Measurements from ENCODE around the gene FEM1B. TPM values are rescaled to one million over a fixed set of nuclear protein-coding genes. Genes with fewer than 3 reads are reported as not detected.
A peak's percentile ranks its signal among the peaks of the same experiment; 100 is the strongest.

The FEM1B gene
- total and polyA plus RNA-seq, 2 donors (not counting 1 experiment from before 2014, with no cell fraction given): 38.2 to 48.4 TPM

DNA sequence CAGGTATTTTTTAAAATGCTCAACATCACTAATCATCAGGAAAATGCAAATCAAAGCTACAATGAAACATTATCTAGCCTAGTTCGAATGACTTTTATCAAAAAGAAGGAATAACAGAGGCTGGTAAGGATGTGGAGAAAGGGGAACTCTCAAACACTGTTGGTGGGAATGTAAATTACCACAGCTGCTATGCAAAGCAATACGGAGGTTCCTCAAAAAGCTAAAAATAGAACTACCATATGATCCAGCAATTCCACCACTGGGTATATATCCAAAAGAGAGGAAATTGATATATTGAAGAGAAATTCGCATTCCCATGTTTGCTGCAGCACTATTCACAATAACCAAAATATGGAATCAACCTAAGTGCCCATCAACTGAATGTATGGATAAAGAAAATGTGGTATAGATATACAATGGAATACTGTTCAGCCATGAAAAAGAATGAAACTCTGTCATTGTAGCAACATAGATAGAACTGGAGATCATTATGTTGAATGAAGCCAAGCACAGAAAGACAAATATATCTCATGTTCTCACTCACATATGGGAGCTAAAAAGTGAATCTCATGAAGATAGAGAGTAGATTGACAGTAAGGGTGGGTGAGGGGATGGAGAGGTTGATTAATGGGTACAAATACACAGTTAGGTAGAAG lies 28.4 kb upstream of the FEM1B start:
- Histone ChIP-seq H3K79me2 (ENCODE audit: control insufficient read depth, insufficient read depth, low read length) (no peaks in the 10 kb centered on the region), H3K4me1 (ENCODE audit: control insufficient read depth, extremely low read depth, insufficient read depth, low read length) (no peaks in the 10 kb centered on the region), H3K9me3 (ENCODE audit: control insufficient read depth, insufficient read depth, low read depth, low read length) (no peaks in the 10 kb centered on the region), H3K4me2 (ENCODE audit: extremely low read depth, insufficient read depth, low read length) (no peak overlapping the region), H3K27me3 (ENCODE audit: control insufficient read depth, insufficient read depth, low read length) (no peaks in the 10 kb centered on the region), H3K9ac (ENCODE audit: insufficient read depth, low read length) (no peak overlapping the region), H2AFZ (ENCODE audit: low read length) (no peak overlapping the region), H3K27ac (ENCODE audit: insufficient read depth, low read length) (no peak overlapping the region), H3K36me3 (ENCODE audit: control insufficient read depth, insufficient read depth, low read length) (no peaks in the 10 kb centered on the region), H4K20me1 (ENCODE audit: control insufficient read depth, extremely low read depth, insufficient read depth, low read length) (no peaks in the 10 kb centered on the region), H3K4me3 (replicated peaks in 1 of 4; ENCODE audit: control extremely low read depth in 1 of 4, insufficient read depth in 1 of 4, low read depth in 3 of 4, low read length in 4 of 4) (no peak overlapping the region)
- TF ChIP-seq, protein P1, sequence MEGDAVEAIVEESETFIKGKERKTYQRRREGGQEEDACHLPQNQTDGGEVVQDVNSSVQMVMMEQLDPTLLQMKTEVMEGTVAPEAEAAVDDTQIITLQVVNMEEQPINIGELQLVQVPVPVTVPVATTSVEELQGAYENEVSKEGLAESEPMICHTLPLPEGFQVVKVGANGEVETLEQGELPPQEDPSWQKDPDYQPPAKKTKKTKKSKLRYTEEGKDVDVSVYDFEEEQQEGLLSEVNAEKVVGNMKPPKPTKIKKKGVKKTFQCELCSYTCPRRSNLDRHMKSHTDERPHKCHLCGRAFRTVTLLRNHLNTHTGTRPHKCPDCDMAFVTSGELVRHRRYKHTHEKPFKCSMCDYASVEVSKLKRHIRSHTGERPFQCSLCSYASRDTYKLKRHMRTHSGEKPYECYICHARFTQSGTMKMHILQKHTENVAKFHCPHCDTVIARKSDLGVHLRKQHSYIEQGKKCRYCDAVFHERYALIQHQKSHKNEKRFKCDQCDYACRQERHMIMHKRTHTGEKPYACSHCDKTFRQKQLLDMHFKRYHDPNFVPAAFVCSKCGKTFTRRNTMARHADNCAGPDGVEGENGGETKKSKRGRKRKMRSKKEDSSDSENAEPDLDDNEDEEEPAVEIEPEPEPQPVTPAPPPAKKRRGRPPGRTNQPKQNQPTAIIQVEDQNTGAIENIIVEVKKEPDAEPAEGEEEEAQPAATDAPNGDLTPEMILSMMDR (conservative IDR thresholded peaks at IDR 0.05 in 1 of 2, IDR thresholded peaks at IDR 0.05 in 1 of 2; ENCODE audit: low read depth in 1 of 2, low read length in 2 of 2): no peak
- no peak for TF ChIP-seq EZH2 (IDR thresholded peaks at IDR 0.05; ENCODE audit: low read length, missing control alignments)
- DNase-seq (ENCODE audit: low read depth in 2 of 2): no peak

DNA sequence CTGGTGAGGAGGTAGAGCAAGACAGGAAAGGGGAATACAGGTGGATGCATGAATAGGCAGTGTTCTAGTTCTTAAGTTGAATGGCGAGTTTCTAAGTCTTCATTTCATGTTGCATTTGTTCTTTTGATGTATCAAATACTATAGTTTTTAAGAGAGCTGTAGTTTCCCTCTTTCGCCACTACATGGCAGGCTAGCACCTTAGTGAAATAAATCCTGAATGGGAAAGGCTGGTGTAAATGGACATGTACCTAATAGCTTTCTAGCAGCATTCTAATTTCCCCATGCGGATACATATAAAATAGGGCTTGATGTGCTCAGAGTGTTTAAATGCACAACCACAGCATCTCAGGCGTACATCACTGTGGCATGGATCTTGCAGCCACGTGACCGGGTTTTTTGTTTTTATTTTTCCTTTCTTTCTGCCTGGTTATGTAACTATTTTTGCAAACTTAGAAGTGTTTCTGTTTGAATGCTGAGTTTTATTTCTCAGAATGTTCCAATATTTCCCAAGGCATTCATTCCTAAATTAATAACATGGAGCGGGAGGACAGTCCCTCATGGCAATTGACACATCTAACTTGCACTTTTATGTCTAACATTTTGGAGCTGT lies 24.5 kb upstream of the FEM1B start:
- H3K9ac ChIP-seq (ENCODE audit: insufficient read depth, low read length): no peak overlapping the region
- no peaks in the 10 kb centered on the region for H3K27me3 ChIP-seq (ENCODE audit: control insufficient read depth, insufficient read depth, low read length)
- no peaks in the 10 kb centered on the region for H4K20me1 ChIP-seq (ENCODE audit: control insufficient read depth, extremely low read depth, insufficient read depth, low read length)
- H2AFZ ChIP-seq (ENCODE audit: low read length): no peak overlapping the region
- peaks cover 2% of the 10 kb centered on the region for H3K4me1 ChIP-seq (ENCODE audit: control insufficient read depth, extremely low read depth, insufficient read depth, low read length)
- H3K4me2 ChIP-seq (ENCODE audit: extremely low read depth, insufficient read depth, low read length): no peak overlapping the region
- TF ChIP-seq EZH2 (IDR thresholded peaks at IDR 0.05; ENCODE audit: low read length, missing control alignments): no peak
- TF ChIP-seq, protein P1 (conservative IDR thresholded peaks at IDR 0.05 in 1 of 2, IDR thresholded peaks at IDR 0.05 in 1 of 2; ENCODE audit: low read depth in 1 of 2, low read length in 2 of 2): peak; percentile 79 to 93
- no peaks in the 10 kb centered on the region for H3K9me3 ChIP-seq (ENCODE audit: control insufficient read depth, insufficient read depth, low read depth, low read length)
- H3K36me3 ChIP-seq (ENCODE audit: control insufficient read depth, insufficient read depth, low read length): no peaks in the 10 kb centered on the region
- no peak overlapping the region for H3K4me3 ChIP-seq (replicated peaks in 1 of 4; ENCODE audit: control extremely low read depth in 1 of 4, insufficient read depth in 1 of 4, low read depth in 3 of 4, low read length in 4 of 4)
- DNase-seq (ENCODE audit: low read depth in 2 of 2): peak; percentile 76 to 88
- H3K27ac ChIP-seq (ENCODE audit: insufficient read depth, low read length): no peak overlapping the region
- H3K79me2 ChIP-seq (ENCODE audit: control insufficient read depth, insufficient read depth, low read length): no peaks in the 10 kb centered on the region

DNA sequence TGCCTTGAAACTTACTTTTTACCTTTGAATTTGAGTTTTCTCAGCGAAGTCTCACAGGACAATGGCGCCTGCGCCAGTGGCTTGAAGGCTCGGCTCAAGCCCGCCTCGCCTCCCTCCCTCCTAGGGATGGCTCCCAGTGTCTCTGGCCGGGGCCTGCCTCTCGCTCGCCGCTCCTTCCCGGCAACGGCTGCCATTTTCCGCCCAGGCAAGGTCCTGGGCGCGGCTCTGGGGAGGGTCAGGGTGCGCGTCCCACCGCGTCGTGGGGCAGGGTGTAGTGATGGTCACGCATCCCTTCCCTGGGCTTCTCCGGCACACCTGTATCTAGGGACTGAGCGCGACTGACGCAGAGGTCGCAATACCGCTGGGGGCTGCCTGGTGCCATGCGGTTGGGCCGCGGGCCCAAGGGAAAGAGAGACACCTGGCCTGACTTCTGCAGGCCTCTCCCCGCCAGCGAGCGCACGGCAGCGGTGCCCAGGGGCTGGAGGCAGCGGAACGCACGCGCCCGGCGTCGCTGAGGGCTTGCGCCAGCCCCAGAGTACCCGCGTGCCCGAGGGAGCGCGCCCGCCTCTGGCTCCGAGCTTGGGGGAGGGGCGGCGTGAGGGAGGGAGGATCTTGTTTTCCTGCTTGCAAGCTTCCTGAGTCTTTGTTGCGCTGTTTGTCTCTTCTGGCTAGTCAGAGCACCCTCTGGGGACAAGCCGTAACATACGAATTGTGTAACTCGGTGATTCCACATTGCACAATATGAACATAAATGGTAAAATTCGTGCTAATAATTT lies 20.7 kb upstream of the FEM1B start:
- H3K27me3 ChIP-seq (ENCODE audit: control insufficient read depth, insufficient read depth, low read length): no peaks in the 10 kb centered on the region
- H3K36me3 ChIP-seq (ENCODE audit: control insufficient read depth, insufficient read depth, low read length): no peaks in the 10 kb centered on the region
- H2AFZ ChIP-seq (ENCODE audit: low read length): peak overlapping the region; percentile 82
- no peaks in the 10 kb centered on the region for H3K9me3 ChIP-seq (ENCODE audit: control insufficient read depth, insufficient read depth, low read depth, low read length)
- peak overlapping the region; percentile 52 for H3K9ac ChIP-seq (ENCODE audit: insufficient read depth, low read length)
- H4K20me1 ChIP-seq (ENCODE audit: control insufficient read depth, extremely low read depth, insufficient read depth, low read length): no peaks in the 10 kb centered on the region
- peaks cover 2% of the 10 kb centered on the region for H3K4me1 ChIP-seq (ENCODE audit: control insufficient read depth, extremely low read depth, insufficient read depth, low read length)
- no peaks in the 10 kb centered on the region for H3K79me2 ChIP-seq (ENCODE audit: control insufficient read depth, insufficient read depth, low read length)
- peak; percentile 76 to 93 for DNase-seq (ENCODE audit: low read depth in 2 of 2)
- peak overlapping the region; percentile 71 for H3K4me2 ChIP-seq (ENCODE audit: extremely low read depth, insufficient read depth, low read length)
- H3K27ac ChIP-seq (ENCODE audit: insufficient read depth, low read length): peak overlapping the region; percentile 29
- no peak for TF ChIP-seq EZH2 (IDR thresholded peaks at IDR 0.05; ENCODE audit: low read length, missing control alignments)
- TF ChIP-seq, protein P1 (conservative IDR thresholded peaks at IDR 0.05 in 1 of 2, IDR thresholded peaks at IDR 0.05 in 1 of 2; ENCODE audit: low read depth in 1 of 2, low read length in 2 of 2): no peak
- H3K4me3 ChIP-seq (replicated peaks in 1 of 4; ENCODE audit: control extremely low read depth in 1 of 4, insufficient read depth in 1 of 4, low read depth in 3 of 4, low read length in 4 of 4): peak overlapping the region; percentile 37 to 60 (median 50)

Data from fibroblast of lung (primary cell).